ENCODE results near the gene POP7. TPM values are rescaled to one million over a fixed set of nuclear protein-coding genes. Genes with fewer than 3 reads are reported as not detected.
A peak's percentile ranks its signal among the peaks of the same experiment; 100 is the strongest.

The POP7 gene
- total RNA-seq, 2 donors from 2014 or later, result 17.1 to 20.8 TPM

- peaks cover 14% of the 10 kb centered on the region for H3K4me1 ChIP-seq
- no peaks in the 10 kb centered on the region for H3K27me3 ChIP-seq
- DNase-seq, result no peak
- 88 to 94% methylated on average over 23 to 36 of the region's 36 CpGs for WGBS, 2 donors
- intact Hi-C loops (cut with DNase I), result no loop called here
- no peak overlapping the region for H3K4me3 ChIP-seq
- H3K27ac ChIP-seq, result peak overlapping the region in 1 of 4 donors; percentile 30
- no peaks in the 10 kb centered on the region for H3K9me3 ChIP-seq
- H3K36me3 ChIP-seq (replicated peaks in 1 of 2; ENCODE audit: insufficient read depth in 1 of 2, low read depth in 2 of 2), result peaks cover 16 to 28% of the 10 kb centered on the region in 2 donors
- TF ChIP-seq POLR2A (IDR thresholded peaks at IDR 0.05) (no peak), CTCF (IDR thresholded peaks at IDR 0.05) (no peak)
- no peak for ATAC-seq
These were observed 28.3 kb upstream of the POP7 start for GRCh38 chr7:100677308-100678267.

GRCh38 chr7:100678291-100678984 lies 27.5 kb upstream of the POP7 start:
- DNase-seq (no peak), ATAC-seq (no peak)
- Histone ChIP-seq H3K27ac (no peak overlapping the region), H3K4me3 (no peak overlapping the region), H3K27me3 (no peaks in the 10 kb centered on the region), H3K9me3 (no peaks in the 10 kb centered on the region), H3K4me1 (peaks cover 8% of the 10 kb centered on the region), H3K36me3 (replicated peaks in 1 of 2; ENCODE audit: insufficient read depth in 1 of 2, low read depth in 2 of 2) (peaks cover 16 to 34% of the 10 kb centered on the region in 2 donors)
- TF ChIP-seq CTCF (IDR thresholded peaks at IDR 0.05) (no peak), POLR2A (IDR thresholded peaks at IDR 0.05) (no peak)
- intact Hi-C loops (cut with DNase I), result no loop called here
- WGBS, 2 donors, result 80 to 90% methylated on average over 23 to 35 of the region's 35 CpGs

GRCh38 chr7:100679129-100679926 lies 26.6 kb upstream of the POP7 start:
- intact Hi-C loops (cut with DNase I), result no loop called here
- ATAC-seq, result no peak

More at GRCh38 chr7:100679129-100679926, 26.6 kb upstream of the POP7 start:
- TF ChIP-seq CTCF (IDR thresholded peaks at IDR 0.05) (no peak), POLR2A (IDR thresholded peaks at IDR 0.05) (no peak)
- Histone ChIP-seq H3K9me3 (no peaks in the 10 kb centered on the region), H3K4me3 (no peak overlapping the region), H3K27ac (peak overlapping the region in 1 of 4 donors; percentile 6), H3K36me3 (replicated peaks in 1 of 2; ENCODE audit: insufficient read depth in 1 of 2, low read depth in 2 of 2) (peaks cover 20 to 43% of the 10 kb centered on the region in 2 donors), H3K4me1 (peaks cover 8% of the 10 kb centered on the region), H3K27me3 (no peaks in the 10 kb centered on the region)
- DNase-seq, result no peak
- 76 to 84% methylated on average over 13 of the region's 13 CpGs for WGBS, 2 donors
